HG03175 (cell line): ENCODE data around the gene FOXP1.
A peak's percentile ranks its signal among the peaks of the same experiment; 100 is the strongest.

Experiments used
- ATAC-seq: cut with Tn5 transposase; IDR thresholded peaks from one replicate; pipeline ENCODE4 v1.9.1; 2021; ENCODE audit warnings: mild to moderate bottlenecking, moderate library complexity; ENCODE audit not compliant: unreplicated experiment

The FOXP1 gene

DNA sequence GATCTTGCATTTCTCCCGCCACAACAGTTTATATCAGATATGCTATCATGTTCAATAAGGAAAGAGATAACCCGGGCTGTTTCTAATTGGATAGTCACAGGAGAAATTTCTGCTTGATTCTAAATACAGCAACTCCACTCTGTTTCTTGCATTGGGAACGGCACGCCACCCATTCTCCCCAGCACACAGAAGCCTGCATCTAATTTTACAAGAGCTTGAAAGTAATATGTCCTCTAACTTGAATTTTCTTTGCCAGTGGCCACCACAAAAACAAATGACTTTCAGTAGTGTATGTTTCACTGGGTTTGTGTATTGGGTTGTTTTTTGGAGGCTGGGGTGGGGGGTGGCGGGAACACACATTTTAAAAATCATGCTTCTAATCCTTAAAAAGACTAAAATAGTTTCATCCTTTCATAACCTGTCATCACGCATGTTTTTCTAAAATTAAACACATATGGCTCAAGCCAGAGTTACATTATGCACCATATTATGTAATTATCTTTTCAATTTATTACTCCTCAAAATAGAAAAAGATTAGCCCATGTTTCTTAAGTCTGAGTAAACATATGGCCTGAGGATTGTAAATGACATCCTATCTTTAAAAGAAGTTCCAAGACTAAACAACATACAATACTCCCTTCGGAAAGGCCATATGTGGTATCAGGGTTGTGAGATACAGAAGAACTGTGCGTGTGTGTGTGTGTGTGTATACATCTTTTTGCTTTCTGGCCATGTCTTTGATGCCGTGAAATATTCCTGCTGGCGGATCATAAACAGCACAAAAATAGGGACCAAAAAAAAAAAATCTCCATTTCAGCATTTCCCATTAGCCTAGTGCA is 176.3 kb downstream of the FOXP1 start:
- ATAC-seq: no peak

DNA sequence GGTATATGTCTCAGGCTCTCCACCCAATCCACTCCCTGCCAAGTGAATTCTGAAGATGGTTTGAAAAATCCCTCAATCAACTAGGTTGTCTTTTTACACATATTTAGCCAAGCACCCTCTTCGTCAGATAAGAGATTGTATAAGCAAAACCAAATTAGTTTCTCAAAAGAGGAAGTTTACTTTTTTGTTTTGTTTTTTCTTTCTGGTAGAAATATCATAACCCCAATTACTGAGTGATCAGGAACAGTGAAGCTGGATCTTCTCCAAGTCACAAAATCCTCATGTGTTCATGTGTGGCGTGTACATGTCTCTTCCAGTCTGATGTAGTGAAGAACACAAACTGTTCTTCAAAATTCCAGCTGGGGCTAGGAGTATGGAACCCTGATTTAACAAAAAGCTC is 180.6 kb downstream of the FOXP1 start:
- no peak for ATAC-seq

GRCh38 chr3:71402280-71402679 is 181.2 kb downstream of the FOXP1 start:
- no peak for ATAC-seq

- no peak for ATAC-seq
Observed at GRCh38 chr3:71401695-71402231, 181.8 kb downstream of the FOXP1 start.

DNA sequence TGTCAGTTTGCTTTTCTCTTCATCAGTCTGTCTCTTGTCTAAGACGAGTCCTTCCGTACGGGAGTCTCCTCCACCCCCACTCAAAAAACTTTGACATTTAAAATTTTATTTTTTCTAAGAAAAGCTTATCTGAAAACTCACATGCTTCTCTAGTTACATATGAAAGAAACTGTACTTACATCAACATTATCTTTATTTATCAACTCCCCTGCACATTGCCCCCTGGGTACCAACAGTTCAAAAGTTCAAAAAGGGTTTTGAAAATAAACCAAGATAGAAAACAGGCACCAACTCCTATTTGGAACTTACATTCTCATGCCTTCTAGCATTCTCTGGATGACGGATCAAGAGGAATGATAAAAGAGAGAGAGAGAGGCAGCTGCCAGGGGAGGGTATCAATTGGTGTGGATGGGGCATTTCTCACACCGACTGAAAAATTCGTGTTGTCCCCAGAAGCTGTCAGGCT is 182.5 kb downstream of the FOXP1 start:
- no peak for ATAC-seq

DNA sequence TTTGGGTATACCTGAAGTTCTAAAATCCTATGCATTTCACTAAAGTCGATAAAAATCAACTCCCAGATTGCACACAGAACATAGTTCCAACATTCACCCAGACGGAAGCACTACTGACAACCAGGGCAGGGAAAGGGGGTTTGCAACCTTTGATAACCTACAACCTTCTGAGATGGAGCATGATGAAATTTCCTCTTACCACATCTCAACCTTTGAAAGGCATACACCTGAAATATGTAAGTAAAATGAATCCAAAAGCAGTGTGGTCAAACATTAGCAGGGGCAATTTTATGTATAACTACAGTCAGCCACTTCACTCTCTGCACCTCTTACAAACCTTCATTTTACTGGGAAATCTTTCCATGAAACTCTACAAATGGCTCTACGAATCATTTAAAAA is 184.1 kb downstream of the FOXP1 start:
- ATAC-seq: no peak

- no peak for ATAC-seq
Observed at GRCh38 chr3:71398157-71398836, 185.2 kb downstream of the FOXP1 start.

DNA sequence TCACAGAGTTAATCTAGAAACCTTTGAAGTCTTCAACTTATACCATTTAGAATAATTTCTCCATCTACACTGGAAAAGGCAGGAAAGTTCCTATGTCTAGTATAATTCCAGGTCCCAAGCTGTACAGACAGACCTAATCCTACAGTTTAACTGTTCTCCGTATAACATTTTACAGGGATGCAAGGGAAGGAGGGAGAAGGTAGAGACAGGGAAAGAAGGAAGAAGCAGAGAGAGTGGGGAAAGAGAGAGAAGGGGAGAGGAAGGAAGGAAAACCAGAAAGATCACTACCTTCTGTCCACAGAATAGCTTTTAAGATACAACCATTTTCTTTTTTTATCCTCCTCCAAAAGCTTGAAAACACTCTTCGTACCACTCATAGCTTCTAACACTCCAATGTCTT is 185.8 kb downstream of the FOXP1 start:
- no peak for ATAC-seq

DNA sequence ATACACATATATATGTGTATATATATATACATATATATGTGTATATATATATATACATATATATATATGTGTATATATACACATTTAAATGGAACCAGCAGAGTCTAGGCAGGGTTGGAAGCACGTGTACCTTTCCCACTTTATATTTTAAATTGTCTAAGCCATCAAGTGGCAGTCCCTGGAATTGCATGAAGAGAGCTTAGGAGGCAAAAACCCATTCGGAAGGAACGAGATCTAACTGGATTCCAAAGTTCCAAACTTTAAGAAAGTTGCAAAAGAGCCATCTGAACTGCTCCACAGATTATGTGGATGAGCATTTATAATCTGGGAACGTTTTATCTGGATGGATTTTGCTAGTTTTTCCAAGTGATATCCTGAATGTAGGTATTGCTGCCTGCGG is 186.5 kb downstream of the FOXP1 start:
- ATAC-seq: no peak

DNA sequence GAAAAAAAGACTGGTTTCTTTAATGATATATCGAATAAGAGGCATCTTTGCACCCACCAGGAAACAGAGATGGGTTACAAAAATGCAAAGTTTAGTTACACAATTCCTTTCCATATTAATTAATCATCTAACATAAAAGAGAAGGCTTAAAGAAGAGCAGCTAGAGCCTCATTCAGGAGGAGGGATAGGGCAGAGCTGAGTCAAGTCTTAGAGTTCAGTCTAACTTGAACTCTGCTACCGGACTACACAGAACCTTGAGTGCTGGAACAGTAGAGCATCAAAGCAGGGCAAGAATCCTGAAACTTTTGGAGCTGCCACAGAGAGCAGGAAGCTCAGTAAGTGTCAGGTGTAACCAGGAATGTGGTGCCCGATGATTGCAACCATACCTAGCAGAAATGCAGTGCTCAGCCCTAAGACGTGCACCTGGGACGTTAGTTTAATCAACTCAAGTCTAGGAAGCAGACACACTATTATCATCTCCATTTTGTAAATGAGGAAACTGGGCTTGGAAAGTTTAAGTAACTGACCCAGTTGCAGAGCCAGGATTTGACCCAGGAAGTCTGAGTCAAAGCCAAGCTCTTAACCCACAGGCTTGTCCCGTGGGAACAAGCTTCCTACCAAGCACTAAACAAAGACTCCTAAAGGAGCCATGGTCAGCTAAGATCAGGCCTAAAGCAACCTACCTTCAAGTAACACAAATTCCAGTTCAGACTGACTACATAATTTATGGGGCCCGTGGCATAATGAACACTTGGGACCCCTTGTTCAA is 187.4 kb downstream of the FOXP1 start:
- no peak for ATAC-seq

DNA sequence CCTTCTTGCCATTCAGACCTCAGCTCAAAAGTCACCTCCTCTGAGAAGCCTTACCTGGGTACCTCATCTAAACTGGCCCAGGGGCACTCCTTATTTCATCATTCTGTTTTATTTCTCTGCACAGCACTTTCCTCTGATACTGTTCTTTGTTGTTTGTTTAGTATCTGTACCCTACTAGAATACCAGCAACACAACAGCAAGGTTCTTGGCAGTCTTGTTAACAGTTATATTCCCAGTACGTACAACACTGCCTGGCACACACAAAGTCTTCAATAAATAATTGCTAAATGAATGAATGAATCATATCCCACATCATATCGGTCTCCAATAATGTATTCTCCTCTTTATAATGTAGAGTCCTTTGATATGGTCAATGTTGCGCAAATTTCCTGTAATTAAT is 188.1 kb downstream of the FOXP1 start:
- no peak for ATAC-seq

DNA sequence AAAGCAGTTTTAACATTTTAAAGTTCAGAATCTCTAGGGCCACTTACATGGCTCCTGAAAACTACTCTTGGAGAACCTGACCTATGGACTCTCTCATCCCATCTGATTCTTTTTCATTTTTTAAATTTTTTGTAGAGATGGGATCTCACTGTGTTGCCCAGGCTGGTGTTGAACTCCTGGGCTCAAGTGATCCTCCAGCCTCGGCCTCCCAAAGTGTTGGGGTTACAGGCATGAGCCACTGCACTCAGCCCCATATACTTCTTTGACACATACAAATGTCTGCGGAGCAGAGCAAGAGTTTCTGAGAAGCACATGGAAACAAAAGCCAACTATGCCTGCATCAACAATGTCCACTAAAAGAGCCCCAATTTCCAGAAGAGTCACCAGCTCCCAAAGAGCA is 189.8 kb downstream of the FOXP1 start:
- no peak for ATAC-seq

DNA sequence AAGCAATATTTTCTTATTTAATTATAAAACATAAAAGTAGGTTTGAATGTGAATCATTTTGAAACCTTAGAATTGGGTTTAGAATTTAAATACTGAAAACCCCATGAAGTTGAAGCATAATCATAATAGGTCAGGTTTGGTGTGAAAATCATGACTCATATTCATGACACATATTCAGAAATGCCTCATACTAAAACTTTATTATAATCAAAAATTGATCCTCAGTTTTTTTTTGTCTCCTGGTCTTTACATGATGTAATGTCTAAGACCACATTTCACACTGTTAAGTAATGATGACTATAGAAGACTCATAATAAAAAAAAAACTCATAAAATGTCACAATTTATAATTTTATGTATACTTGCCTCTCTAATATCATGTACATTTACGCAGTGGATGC is 190.4 kb downstream of the FOXP1 start:
- peak; percentile 48 for ATAC-seq

- ATAC-seq: peak; percentile 90
Observed at GRCh38 chr3:71392251-71392650, 191.3 kb downstream of the FOXP1 start.

DNA sequence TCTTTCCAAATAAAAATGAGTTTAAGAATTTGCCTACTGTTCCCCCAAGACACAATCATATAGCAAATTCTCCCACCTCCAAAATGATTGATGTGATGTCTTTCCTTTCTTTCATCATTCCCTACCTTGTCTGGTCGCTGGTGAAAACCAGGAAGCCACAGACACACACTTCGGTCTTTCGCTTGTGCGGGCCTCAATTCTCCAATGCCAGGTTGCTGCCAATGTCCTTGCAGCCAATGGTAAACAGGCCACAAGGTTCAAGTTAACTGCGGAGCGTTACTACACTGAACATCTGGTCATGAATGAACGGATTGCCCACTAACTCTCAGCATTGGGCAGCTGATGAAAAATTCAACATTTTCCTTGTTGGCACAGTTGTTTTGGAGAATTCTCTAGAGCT is 192.2 kb downstream of the FOXP1 start:
- no peak for ATAC-seq

DNA sequence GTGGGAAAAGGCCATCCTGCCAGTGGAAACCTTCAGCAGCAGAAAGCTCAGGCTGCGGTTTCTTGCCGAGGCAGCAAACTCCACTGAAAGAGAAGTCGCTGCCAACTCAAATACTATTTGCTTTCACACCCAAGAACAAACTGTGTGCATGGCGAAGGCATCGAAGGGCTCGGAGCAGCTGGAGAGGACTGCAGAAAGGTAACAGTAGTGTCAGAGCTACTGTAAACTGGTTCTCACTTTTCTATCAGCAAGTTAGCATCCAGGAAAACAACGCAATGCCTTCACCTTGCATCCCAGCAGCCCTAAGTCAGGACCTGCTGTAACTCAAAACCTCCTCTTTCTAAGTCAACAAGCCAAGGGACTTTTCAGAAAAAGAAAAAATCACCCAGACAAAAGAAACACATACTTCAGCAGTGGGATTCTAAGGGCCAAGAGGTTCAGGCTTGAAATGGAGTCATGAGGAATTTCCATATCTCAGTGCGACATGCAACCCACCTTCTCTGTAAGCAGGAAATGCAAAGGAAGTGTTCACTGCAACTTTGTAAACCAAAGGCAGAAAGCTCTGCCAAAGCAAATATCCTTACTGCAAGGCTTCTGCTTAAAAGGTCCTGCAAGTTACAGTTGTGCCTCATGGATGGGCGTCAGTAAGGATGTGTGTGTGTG is 193.5 kb downstream of the FOXP1 start:
- no peak for ATAC-seq

DNA sequence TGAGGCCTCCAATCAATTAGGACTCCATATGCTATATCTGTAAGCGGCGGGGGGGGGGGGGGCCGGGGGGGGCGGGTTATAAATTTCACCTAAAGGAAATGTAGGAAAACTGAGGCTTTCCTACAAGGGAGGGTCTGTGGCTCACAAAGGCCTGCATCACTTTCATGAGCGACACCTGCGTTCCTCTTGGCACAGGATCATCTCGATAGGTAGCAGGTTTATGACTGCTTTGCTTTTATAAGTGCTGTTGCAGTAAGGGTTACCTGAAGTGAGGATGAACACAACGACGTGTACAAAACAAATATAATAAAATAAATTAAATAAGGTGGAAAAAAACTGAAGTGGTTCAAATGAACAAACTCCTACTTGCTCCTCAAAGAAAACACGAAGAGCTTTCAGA is 194.3 kb downstream of the FOXP1 start:
- ATAC-seq: no peak

- no peak for ATAC-seq
Observed at GRCh38 chr3:71388535-71389120, 194.9 kb downstream of the FOXP1 start.

- ATAC-seq: no peak
Observed at GRCh38 chr3:71387586-71387985, 195.9 kb downstream of the FOXP1 start.
